ENCODE results near the gene DUSP28.
A peak's percentile ranks its signal among the peaks of the same experiment; 100 is the strongest.
"Not testable (repeated sequence)": the region's sequence is repeated elsewhere in the genome, so short reads cannot be mapped to it uniquely, and the experiment has no call there.

The DUSP28 gene

GRCh38 chr2:240561325-240561971 is 1.3 kb downstream of the DUSP28 start:
- TF ChIP-seq GATA1 (IDR thresholded peaks at IDR 0.05; ENCODE audit: low read depth, low read length) (no peak), POLR2A (IDR thresholded peaks at IDR 0.05; ENCODE audit: low read length) (no peak)
- DNase-seq: peak; percentile 40 to 68

- DNase-seq: not testable (repeated sequence)
Observed at GRCh38 chr2:240563231-240563630, 3.1 kb downstream of the DUSP28 start.

- peak in 1 of 2 experiments; percentile 55 for DNase-seq
- TF ChIP-seq GATA1 (IDR thresholded peaks at IDR 0.05; ENCODE audit: low read depth, low read length) (no peak), POLR2A (IDR thresholded peaks at IDR 0.05; ENCODE audit: low read length) (no peak)
Observed at GRCh38 chr2:240563951-240564560, 3.9 kb downstream of the DUSP28 start.

- TF ChIP-seq GATA1 (IDR thresholded peaks at IDR 0.05; ENCODE audit: low read depth, low read length) (no peak), POLR2A (IDR thresholded peaks at IDR 0.05; ENCODE audit: low read length) (peak; percentile 60)
- peak; percentile 78 to 82 for DNase-seq
Observed at GRCh38 chr2:240564561-240565332, 4.6 kb downstream of the DUSP28 start.

GRCh38 chr2:240565333-240566202 is 5.4 kb downstream of the DUSP28 start:
- DNase-seq: peak; percentile 97 to 98
- TF ChIP-seq GATA1 (IDR thresholded peaks at IDR 0.05; ENCODE audit: low read depth, low read length): peak; percentile 80
- TF ChIP-seq POLR2A (IDR thresholded peaks at IDR 0.05; ENCODE audit: low read length): peak; percentile 73

GRCh38 chr2:240566203-240567136 is 6.3 kb downstream of the DUSP28 start:
- DNase-seq: peak; percentile 96 to 98
- TF ChIP-seq POLR2A (IDR thresholded peaks at IDR 0.05; ENCODE audit: low read length): peak; percentile 27
- TF ChIP-seq GATA1 (IDR thresholded peaks at IDR 0.05; ENCODE audit: low read depth, low read length): no peak

GRCh38 chr2:240567137-240567871 is 7.1 kb downstream of the DUSP28 start:
- DNase-seq: peak; percentile 46 to 61
- TF ChIP-seq GATA1 (IDR thresholded peaks at IDR 0.05; ENCODE audit: low read depth, low read length) (no peak), POLR2A (IDR thresholded peaks at IDR 0.05; ENCODE audit: low read length) (no peak)

- DNase-seq: peak; percentile 76 to 89
- peak; percentile 30 for TF ChIP-seq POLR2A (IDR thresholded peaks at IDR 0.05; ENCODE audit: low read length)
- no peak for TF ChIP-seq GATA1 (IDR thresholded peaks at IDR 0.05; ENCODE audit: low read depth, low read length)
Observed at GRCh38 chr2:240567872-240568677, 7.9 kb downstream of the DUSP28 start, which contains the start of gene RNPEPL1. Gene RNPEPL1 (plus strand): TSS chr2:240568484. CDS start chr2:240568587, 103 bp downstream.

GRCh38 chr2:240568678-240569522 is 8.7 kb downstream of the DUSP28 start:
- no peak for TF ChIP-seq GATA1 (IDR thresholded peaks at IDR 0.05; ENCODE audit: low read depth, low read length)
- no peak for TF ChIP-seq POLR2A (IDR thresholded peaks at IDR 0.05; ENCODE audit: low read length)
- DNase-seq: peak; percentile 84 to 90

- DNase-seq: no peak
- TF ChIP-seq GATA1 (IDR thresholded peaks at IDR 0.05; ENCODE audit: low read depth, low read length): no peak
- no peak for TF ChIP-seq POLR2A (IDR thresholded peaks at IDR 0.05; ENCODE audit: low read length)
Observed at GRCh38 chr2:240569523-240569997, 9.4 kb downstream of the DUSP28 start.

Measured in erythroblast (primary cell).